ENCODE measurements around the gene CCDC148. TPM values are rescaled to one million over a fixed set of nuclear protein-coding genes. Genes with fewer than 3 reads are reported as not detected.

CCDC148 gene
- total and polyA plus RNA-seq, 10 of the 15 experiments (the other 5 are each of a cell fraction or from before 2014, with no cell fraction given): 0.07 to 0.30 (median 0.18) TPM; not detected in 7

DNA sequence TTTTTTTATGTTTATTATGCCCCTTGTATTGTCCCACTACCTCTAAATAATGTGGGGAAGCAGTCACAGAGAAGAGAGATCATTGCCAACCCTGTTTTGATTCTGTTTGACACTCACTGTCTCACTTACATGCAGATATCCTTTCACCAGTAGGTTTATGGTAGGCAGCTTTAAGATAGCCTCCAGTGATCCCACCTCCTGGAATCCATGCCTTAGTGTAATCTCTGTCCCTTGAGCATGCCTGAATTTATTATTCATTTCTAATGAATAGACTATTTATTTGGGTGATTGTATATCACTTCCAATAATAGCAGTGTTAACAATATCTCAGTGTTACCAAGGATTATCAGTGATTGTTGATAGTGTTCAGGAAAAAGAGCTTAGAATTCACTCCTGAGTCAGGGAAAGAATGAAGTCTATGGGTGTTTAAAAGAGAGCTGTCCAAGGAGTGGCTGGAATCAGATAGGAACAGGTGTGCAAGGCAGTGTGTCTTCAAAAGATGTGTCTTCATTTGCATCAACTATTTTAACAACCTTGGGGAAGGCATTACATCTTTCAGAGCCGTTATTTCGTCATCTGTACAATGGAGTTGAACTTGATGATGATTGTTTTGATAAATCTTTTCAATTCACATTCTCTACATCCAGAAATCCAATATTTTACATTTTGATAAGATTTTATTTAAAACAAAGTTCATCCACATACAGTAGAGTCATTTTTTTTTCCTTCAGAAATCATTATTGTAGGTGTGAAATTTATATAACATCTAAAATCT lies 32.1 kb upstream of the CCDC148 start (continued):
- TF ChIP-seq STAT3 (IDR thresholded peaks at IDR 0.05; ENCODE audit: low read depth, low read length) (no peak), MEF2B (IDR thresholded peaks at IDR 0.05; ENCODE audit: partially characterized antibody, poor library complexity, severe bottlenecking) (no peak), LARP7 (IDR thresholded peaks at IDR 0.05) (no peak), SRF (IDR thresholded peaks at IDR 0.05; ENCODE audit: low read depth in 2 of 2, low read length in 2 of 2) (no peak)
- TF ChIP-seq, protein P1, sequence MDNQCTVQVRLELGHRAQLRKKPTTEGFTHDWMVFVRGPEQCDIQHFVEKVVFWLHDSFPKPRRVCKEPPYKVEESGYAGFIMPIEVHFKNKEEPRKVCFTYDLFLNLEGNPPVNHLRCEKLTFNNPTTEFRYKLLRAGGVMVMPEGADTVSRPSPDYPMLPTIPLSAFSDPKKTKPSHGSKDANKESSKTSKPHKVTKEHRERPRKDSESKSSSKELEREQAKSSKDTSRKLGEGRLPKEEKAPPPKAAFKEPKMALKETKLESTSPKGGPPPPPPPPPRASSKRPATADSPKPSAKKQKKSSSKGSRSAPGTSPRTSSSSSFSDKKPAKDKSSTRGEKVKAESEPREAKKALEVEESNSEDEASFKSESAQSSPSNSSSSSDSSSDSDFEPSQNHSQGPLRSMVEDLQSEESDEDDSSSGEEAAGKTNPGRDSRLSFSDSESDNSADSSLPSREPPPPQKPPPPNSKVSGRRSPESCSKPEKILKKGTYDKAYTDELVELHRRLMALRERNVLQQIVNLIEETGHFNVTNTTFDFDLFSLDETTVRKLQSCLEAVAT (IDR thresholded peaks at IDR 0.05): no peak
- TF ChIP-seq, protein P2, sequence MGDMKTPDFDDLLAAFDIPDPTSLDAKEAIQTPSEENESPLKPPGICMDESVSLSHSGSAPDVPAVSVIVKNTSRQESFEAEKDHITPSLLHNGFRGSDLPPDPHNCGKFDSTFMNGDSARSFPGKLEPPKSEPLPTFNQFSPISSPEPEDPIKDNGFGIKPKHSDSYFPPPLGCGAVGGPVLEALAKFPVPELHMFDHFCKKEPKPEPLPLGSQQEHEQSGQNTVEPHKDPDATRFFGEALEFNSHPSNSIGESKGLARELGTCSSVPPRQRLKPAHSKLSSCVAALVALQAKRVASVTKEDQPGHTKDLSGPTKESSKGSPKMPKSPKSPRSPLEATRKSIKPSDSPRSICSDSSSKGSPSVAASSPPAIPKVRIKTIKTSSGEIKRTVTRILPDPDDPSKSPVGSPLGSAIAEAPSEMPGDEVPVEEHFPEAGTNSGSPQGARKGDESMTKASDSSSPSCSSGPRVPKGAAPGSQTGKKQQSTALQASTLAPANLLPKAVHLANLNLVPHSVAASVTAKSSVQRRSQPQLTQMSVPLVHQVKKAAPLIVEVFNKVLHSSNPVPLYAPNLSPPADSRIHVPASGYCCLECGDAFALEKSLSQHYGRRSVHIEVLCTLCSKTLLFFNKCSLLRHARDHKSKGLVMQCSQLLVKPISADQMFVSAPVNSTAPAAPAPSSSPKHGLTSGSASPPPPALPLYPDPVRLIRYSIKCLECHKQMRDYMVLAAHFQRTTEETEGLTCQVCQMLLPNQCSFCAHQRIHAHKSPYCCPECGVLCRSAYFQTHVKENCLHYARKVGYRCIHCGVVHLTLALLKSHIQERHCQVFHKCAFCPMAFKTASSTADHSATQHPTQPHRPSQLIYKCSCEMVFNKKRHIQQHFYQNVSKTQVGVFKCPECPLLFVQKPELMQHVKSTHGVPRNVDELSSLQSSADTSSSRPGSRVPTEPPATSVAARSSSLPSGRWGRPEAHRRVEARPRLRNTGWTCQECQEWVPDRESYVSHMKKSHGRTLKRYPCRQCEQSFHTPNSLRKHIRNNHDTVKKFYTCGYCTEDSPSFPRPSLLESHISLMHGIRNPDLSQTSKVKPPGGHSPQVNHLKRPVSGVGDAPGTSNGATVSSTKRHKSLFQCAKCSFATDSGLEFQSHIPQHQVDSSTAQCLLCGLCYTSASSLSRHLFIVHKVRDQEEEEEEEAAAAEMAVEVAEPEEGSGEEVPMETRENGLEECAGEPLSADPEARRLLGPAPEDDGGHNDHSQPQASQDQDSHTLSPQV (IDR thresholded peaks at IDR 0.05): no peak

DNA sequence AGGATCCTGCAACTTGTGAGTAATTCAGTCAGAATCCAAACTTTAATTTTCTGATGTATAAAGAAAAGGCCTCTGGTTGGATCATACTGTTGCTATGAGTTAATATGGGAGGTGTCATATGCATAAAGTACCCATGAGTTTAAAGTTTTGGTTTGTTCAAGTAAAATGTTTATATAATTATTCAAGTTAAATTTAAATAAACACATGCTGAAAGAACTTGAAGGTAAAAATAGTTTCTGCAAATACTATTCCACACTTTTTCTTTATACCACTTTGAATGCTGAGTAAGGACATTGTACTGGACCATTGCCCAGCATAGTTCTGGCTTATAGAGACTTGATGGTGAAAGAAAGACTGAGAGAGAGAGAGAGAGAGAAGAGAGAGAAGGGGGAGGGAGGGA lies 30.9 kb upstream of the CCDC148 start:
- H3K9ac ChIP-seq (ENCODE audit: control insufficient read depth, insufficient read depth, low read length): no peak overlapping the region
- no peaks in the 10 kb centered on the region; the same call in 1 of the 2 replicates for H4K20me1 ChIP-seq (ENCODE audit: control insufficient read depth, insufficient read depth)
- H3K27ac ChIP-seq (ENCODE audit: control insufficient read depth, insufficient read depth): no peak overlapping the region
- no peaks in the 10 kb centered on the region for H3K27me3 ChIP-seq (replicated peaks in 1 of 2; ENCODE audit: control insufficient read depth in 2 of 2, insufficient read depth in 2 of 2, low read length in 1 of 2)
- no TSS peak for BruUV-seq (replicated peaks)
- CTCF ChIA-PET: no interaction called here
- DNase-seq (ENCODE audit: low read depth, low spot score) (no peak), FAIRE-seq (no peak), ATAC-seq (no peak)
- SMC1A ChIA-PET (ENCODE audit: uncharacterized antibody, unreplicated experiment): no interaction called here
- H2AFZ ChIP-seq (ENCODE audit: control insufficient read depth, low read depth, low read length): no peak overlapping the region
- POLR2A ChIA-PET: no interaction called here
- in situ Hi-C loops (cut with MboI): no loop called here
- H3K79me2 ChIP-seq (ENCODE audit: control insufficient read depth, insufficient read depth, low read length): no peaks in the 10 kb centered on the region; the same call in 1 of the 2 replicates
- RAD21 ChIA-PET (ENCODE audit: unreplicated experiment): no interaction called here
- H3K4me3 ChIP-seq: no peak overlapping the region
- no peaks in the 10 kb centered on the region for H3K36me3 ChIP-seq (ENCODE audit: control insufficient read depth in 2 of 2, insufficient read depth in 2 of 2, low read length in 1 of 2)
- no peaks in the 10 kb centered on the region for H3K4me1 ChIP-seq (ENCODE audit: control insufficient read depth, insufficient read depth, low read length)
- no peaks in the 10 kb centered on the region for H3K9me3 ChIP-seq (replicated peaks; ENCODE audit: control insufficient read depth, insufficient read depth, low read length)
- no peak overlapping the region for H3K4me2 ChIP-seq (ENCODE audit: control insufficient read depth, insufficient read depth)
- intact Hi-C loops (cut with micrococcal nuclease; ENCODE audit: unreplicated experiment): no loop called here
- no peak for TF ChIP-seq NRF1 (conservative IDR thresholded peaks at IDR 0.05; ENCODE audit: low read depth, low read length)
- no peak for TF ChIP-seq TCF3 (IDR thresholded peaks at IDR 0.05; ENCODE audit: borderline replicate concordance, insufficient read depth, low read depth, low read length)
- no peak for TF ChIP-seq POLR2A (IDR thresholded peaks at IDR 0.05; ENCODE audit: low read depth, low read length)
- TF ChIP-seq KDM1A (IDR thresholded peaks at IDR 0.05; ENCODE audit: borderline replicate concordance): no peak
- TF ChIP-seq, protein P3, sequence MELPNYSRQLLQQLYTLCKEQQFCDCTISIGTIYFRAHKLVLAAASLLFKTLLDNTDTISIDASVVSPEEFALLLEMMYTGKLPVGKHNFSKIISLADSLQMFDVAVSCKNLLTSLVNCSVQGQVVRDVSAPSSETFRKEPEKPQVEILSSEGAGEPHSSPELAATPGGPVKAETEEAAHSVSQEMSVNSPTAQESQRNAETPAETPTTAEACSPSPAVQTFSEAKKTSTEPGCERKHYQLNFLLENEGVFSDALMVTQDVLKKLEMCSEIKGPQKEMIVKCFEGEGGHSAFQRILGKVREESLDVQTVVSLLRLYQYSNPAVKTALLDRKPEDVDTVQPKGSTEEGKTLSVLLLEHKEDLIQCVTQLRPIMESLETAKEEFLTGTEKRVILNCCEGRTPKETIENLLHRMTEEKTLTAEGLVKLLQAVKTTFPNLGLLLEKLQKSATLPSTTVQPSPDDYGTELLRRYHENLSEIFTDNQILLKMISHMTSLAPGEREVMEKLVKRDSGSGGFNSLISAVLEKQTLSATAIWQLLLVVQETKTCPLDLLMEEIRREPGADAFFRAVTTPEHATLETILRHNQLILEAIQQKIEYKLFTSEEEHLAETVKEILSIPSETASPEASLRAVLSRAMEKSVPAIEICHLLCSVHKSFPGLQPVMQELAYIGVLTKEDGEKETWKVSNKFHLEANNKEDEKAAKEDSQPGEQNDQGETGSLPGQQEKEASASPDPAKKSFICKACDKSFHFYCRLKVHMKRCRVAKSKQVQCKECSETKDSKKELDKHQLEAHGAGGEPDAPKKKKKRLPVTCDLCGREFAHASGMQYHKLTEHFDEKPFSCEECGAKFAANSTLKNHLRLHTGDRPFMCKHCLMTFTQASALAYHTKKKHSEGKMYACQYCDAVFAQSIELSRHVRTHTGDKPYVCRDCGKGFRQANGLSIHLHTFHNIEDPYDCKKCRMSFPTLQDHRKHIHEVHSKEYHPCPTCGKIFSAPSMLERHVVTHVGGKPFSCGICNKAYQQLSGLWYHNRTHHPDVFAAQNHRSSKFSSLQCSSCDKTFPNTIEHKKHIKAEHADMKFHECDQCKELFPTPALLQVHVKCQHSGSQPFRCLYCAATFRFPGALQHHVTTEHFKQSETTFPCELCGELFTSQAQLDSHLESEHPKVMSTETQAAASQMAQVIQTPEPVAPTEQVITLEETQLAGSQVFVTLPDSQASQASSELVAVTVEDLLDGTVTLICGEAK (IDR thresholded peaks at IDR 0.05; ENCODE audit: borderline replicate concordance): no peak
- no peak for TF ChIP-seq FOXK2 (IDR thresholded peaks at IDR 0.05)
